CD4-positive, CD25-positive, alpha-beta regulatory T cell (primary cell): ENCODE results near the gene HBA1. TPM values are rescaled to one million over a fixed set of nuclear protein-coding genes. Genes with fewer than 3 reads are reported as not detected.
"Not testable (repeated sequence)": the region's sequence is repeated elsewhere in the genome, so short reads cannot be mapped to it uniquely, and the experiment has no call there.

Experiments
- ATAC-seq, 2 donors: fragments of 150-1000 bp; cut with Tn5 transposase; one replicate each; pipeline ENCODE4 v1.10.0; 2021; ENCODE audit warnings: low read depth in 2 of 2, moderate number of reproducible peaks in 2 of 2, moderate library complexity in 1 of 2
- DNase-seq, 3 donors: peaks; one replicate each; pipeline versions ENCODE4 v3.0.0 to v3.0.0-alpha.2; 2012 to 2022; ENCODE audit warnings: mixed read lengths in 1 of 3
- H3K27ac ChIP-seq: one replicate; pipeline ENCODE4 v1.7.0; 2013; ENCODE audit warnings: mild to moderate bottlenecking, low read length; ENCODE audit not compliant: insufficient read depth, poor library complexity, severe bottlenecking
- H3K27me3 ChIP-seq: one replicate; pipeline ENCODE4 v1.7.0; 2013; ENCODE audit warnings: low read length; ENCODE audit not compliant: control insufficient read depth, insufficient read depth
- H3K36me3 ChIP-seq: one replicate; pipeline ENCODE4 v1.7.0; 2013; ENCODE audit warnings: mild to moderate bottlenecking, low read length, moderate library complexity; ENCODE audit not compliant: control insufficient read depth, insufficient read depth
- H3K4me1 ChIP-seq: 2 replicates; pipeline ENCODE4 v1.7.0; 2013; ENCODE audit warnings: mild to moderate bottlenecking, low read length; ENCODE audit not compliant: insufficient read depth, control insufficient read depth, poor library complexity, severe bottlenecking
- H3K4me3 ChIP-seq: one replicate; pipeline ENCODE4 v1.7.0; 2013; ENCODE audit warnings: low read depth, mild to moderate bottlenecking, low read length, moderate library complexity
- H3K9me3 ChIP-seq, 2 experiments: 1 replicate in 1 of 2; 2 replicates in 1 of 2; pipeline ENCODE4 v1.7.0; 2013; ENCODE audit warnings: low read length in 2 of 2, mild to moderate bottlenecking in 1 of 2, moderate library complexity in 1 of 2; ENCODE audit not compliant: control insufficient read depth in 2 of 2
- H3K27ac Mint-ChIP-seq, 3 donors: one replicate each; pipeline ENCODE4 v1.8.0; 2020 to 2022; ENCODE audit warnings: mild to moderate bottlenecking in 3 of 3, mixed read lengths in 3 of 3, moderate library complexity in 2 of 3
- H3K27me3 Mint-ChIP-seq: one replicate; pipeline ENCODE4 v1.8.0; 2022; ENCODE audit warnings: mild to moderate bottlenecking, mixed read lengths
- H3K36me3 Mint-ChIP-seq: one replicate; pipeline ENCODE4 v1.8.0; 2020; ENCODE audit warnings: mixed read lengths
- H3K4me1 Mint-ChIP-seq, 4 donors: one replicate each; pipeline ENCODE4 v1.8.0; 2020 to 2022; ENCODE audit warnings: mixed read lengths in 4 of 4, mild to moderate bottlenecking in 1 of 4
- H3K4me3 Mint-ChIP-seq, 4 donors: one replicate each; pipeline ENCODE4 v1.8.0; 2020 to 2022; ENCODE audit warnings: mild to moderate bottlenecking in 4 of 4, mixed read lengths in 4 of 4, moderate library complexity in 3 of 4
- H3K9me3 Mint-ChIP-seq, 7 donors: one replicate each; pipeline ENCODE4 v1.8.0; 2020 to 2022; ENCODE audit warnings: mixed read lengths in 7 of 7, mild to moderate bottlenecking in 3 of 7, moderate library complexity in 2 of 7
- polyA plus RNA-seq, 4 donors: library from polyadenylated mRNA; unstranded; fragments of 300-500 nt; fragmentation: Illumina TruSeq; gene quantifications; one replicate each; pipeline ENCODE4 v1.2.3, GENCODE V29; 2021
- total RNA-seq: library from RNA; stranded (reverse); gene quantifications from one replicate; pipeline ENCODE4 v1.2.3, GENCODE V29; 2022

HBA1 gene
- total and polyA plus RNA-seq, 5 donors from 2014 or later, result 0.41 TPM; not detected in 4

DNA sequence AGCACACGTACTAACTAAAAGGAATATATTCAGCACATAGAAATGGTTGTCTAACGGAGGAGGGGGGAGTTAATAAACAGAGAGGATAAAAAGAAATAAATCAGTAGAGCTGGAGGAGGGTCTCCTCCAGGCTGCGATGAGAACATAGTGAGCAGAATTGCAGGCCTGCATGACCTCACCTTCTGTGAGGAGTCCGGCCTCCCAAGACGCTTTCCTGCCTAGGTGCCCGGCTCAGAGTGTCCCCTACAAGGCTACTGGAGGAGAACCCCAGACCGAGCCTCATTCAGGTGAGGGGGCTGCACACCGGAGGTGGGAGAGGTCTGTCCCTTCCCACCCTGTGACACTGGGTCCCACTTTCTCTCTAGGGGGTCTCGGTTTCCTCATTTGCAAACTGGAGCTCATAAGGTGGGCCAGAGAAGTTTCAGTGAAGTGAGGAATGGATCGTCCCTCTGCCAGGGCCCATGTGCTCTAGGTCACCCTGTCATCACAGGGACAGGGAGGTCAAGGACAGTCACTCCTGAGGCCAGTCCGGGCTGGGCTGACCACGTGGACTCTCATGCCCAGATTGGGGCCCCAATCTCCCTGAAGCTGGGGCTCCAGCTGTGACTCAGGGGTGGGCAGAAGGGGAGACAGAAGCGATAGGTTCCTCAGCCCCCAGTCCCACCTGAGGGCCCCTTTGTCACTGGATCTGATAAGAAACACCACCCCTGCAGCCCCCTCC lies 14.0 kb upstream of the HBA1 start:
- Mint-ChIP-seq H3K4me3 (no peak overlapping the region), H3K27me3 (peaks cover 46% of the 10 kb centered on the region), H3K4me1 (peaks cover 0 to 6% (median 0%) of the 10 kb centered on the region in 4 donors), H3K27ac (no peak overlapping the region), H3K9me3 (no peaks in the 10 kb centered on the region), H3K36me3 (peaks cover 4% of the 10 kb centered on the region)
- peaks cover 4% of the 10 kb centered on the region for H3K27me3 ChIP-seq
- H3K4me3 ChIP-seq, result no peak overlapping the region
- peaks cover 14% of the 10 kb centered on the region for H3K4me1 ChIP-seq
- DNase-seq, result no peak
- no peak for ATAC-seq
- H3K36me3 ChIP-seq, result no peaks in the 10 kb centered on the region
- H3K27ac ChIP-seq, result no peak overlapping the region
- H3K9me3 ChIP-seq, result no peaks in the 10 kb centered on the region

DNA sequence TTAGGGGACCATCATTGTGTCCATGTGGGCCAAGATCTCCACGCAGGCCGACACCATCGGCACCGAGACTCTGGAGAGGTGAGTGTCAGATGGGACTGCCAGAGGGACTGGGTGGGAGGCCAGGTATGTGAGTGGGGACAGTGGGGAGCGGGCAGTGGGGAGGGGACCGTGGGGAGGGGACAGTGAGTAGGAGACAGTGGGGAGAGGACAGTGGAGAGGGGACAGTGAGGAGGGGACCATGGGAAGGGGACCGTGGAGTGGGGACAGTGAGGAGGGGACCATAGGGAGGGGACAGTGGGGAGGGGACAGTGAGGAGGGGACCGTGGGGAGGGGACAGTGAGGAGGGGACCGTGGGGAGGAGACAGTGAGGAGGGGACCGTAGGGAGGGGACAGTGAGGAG lies 13.3 kb upstream of the HBA1 start:
- not testable (repeated sequence) for H3K27me3 ChIP-seq, H3K36me3 Mint-ChIP-seq, DNase-seq, H3K4me1 Mint-ChIP-seq, ATAC-seq, H3K9me3 ChIP-seq, H3K27ac Mint-ChIP-seq, H3K4me3 Mint-ChIP-seq, H3K27ac ChIP-seq, H3K9me3 Mint-ChIP-seq, H3K36me3 ChIP-seq, H3K4me3 ChIP-seq
- peaks cover 50% of the 10 kb centered on the region for H3K27me3 Mint-ChIP-seq
- H3K4me1 ChIP-seq, result peaks cover 14% of the 10 kb centered on the region

DNA sequence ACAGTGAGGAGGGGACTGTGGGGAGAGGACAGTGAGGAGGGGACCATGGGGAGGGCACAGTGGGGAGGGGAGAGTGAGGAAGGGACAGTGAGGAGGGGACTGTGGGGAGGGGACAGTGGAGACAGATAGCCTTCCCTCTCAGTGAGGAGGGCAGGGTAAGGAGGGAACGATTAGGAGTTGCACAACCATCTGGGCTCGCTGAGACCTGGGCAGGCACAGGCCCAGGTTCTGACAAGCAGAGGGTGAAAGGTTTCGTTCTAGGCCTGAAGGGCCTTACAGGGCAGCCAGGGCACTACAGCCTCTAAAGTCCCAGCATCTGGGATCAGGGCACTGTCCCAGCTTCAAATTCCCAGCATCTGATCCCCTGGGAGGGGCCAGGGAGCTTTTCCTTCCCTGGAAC lies 12.8 kb upstream of the HBA1 start:
- not testable (repeated sequence) for H3K9me3 Mint-ChIP-seq, H3K27ac ChIP-seq, H3K27ac Mint-ChIP-seq, H3K4me3 Mint-ChIP-seq, H3K36me3 Mint-ChIP-seq, ATAC-seq, H3K9me3 ChIP-seq, H3K4me1 Mint-ChIP-seq, H3K27me3 ChIP-seq, H3K4me3 ChIP-seq, H3K36me3 ChIP-seq, DNase-seq
- peaks cover 14% of the 10 kb centered on the region for H3K4me1 ChIP-seq
- H3K27me3 Mint-ChIP-seq, result peaks cover 52% of the 10 kb centered on the region

DNA sequence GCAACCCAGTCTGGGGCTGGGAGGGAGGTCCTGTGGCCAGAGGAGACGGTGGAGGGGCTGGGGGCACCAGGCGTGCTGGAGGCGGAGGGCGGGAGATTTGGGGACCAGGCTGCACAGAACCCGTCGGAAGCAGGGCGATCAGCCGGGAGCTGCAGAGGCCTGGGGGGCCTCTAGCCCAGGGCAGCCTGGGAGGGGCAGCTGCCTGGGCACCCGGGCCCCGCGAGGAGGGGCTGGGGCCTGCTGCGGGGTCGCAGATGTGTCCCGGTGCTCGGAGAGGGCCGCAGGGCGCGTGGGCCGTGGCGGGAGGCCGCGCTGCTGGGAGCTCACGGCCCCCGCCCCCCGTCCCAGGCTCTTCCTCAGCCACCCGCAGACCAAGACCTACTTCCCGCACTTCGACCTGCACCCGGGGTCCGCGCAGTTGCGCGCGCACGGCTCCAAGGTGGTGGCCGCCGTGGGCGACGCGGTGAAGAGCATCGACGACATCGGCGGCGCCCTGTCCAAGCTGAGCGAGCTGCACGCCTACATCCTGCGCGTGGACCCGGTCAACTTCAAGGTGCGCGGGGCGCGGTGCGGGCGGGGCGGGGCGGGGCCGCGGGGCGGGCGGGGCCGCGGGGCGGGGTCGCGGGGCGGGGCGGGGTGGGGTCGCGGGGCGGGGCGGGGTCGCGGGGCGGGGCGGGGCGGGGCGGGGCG lies 12.2 kb upstream of the HBA1 start:
- H3K27me3 ChIP-seq, DNase-seq, H3K9me3 ChIP-seq, H3K4me1 Mint-ChIP-seq, H3K36me3 ChIP-seq, H3K4me3 Mint-ChIP-seq, H3K36me3 Mint-ChIP-seq, H3K9me3 Mint-ChIP-seq, H3K4me3 ChIP-seq, H3K27ac ChIP-seq, H3K27ac Mint-ChIP-seq: not testable (repeated sequence)
- H3K27me3 Mint-ChIP-seq, result peaks cover 52% of the 10 kb centered on the region
- peak in 1 of 2 donors; percentile 38 for ATAC-seq
- peaks cover 14% of the 10 kb centered on the region for H3K4me1 ChIP-seq

DNA sequence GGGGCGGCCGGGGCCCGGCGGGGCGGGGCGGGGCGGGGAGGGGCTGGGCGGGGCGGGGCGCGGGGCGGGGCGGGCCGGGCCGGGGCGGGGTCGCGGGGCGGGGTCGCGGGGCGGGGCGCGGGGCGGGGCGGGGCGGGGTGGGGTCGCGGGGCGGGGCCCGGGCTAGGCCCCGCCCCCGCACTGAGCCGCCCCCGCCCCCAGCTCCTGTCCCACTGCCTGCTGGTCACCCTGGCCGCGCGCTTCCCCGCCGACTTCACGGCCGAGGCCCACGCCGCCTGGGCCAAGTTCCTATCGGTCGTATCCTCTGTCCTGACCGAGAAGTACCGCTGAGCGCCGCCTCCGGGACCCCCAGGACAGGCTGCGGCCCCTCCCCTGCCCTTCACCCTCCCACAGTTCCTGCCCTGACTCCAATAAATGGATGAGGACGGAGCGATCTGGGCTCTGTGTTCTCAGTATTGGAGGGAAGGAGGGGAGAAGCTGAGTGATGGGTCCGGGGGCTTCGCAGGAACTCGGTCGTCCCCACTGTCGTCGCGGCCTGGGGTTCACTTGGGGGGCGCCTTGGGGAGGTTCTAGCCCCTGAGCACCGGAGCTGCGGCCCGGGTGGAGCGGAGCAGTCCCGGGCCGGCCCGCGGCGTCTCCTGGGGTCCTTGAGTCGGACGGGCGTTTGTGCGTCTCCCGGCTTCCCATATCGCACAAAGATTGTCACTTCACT lies 11.5 kb upstream of the HBA1 start:
- H3K27me3 ChIP-seq, result peaks cover 4% of the 10 kb centered on the region
- Mint-ChIP-seq H3K27me3 (peaks cover 57% of the 10 kb centered on the region), H3K9me3 (no peaks in the 10 kb centered on the region), H3K27ac (no peak overlapping the region), H3K4me1 (peaks cover 0 to 6% (median 0%) of the 10 kb centered on the region in 4 donors), H3K36me3 (no peaks in the 10 kb centered on the region), H3K4me3 (peak overlapping the region in 2 of 4 donors; percentile 22 to 54)
- no peak overlapping the region for H3K27ac ChIP-seq
- no peak for ATAC-seq
- no peaks in the 10 kb centered on the region for H3K36me3 ChIP-seq
- H3K9me3 ChIP-seq, result no peaks in the 10 kb centered on the region
- peaks cover 14% of the 10 kb centered on the region for H3K4me1 ChIP-seq
- no peak overlapping the region for H3K4me3 ChIP-seq
- no peak for DNase-seq

DNA sequence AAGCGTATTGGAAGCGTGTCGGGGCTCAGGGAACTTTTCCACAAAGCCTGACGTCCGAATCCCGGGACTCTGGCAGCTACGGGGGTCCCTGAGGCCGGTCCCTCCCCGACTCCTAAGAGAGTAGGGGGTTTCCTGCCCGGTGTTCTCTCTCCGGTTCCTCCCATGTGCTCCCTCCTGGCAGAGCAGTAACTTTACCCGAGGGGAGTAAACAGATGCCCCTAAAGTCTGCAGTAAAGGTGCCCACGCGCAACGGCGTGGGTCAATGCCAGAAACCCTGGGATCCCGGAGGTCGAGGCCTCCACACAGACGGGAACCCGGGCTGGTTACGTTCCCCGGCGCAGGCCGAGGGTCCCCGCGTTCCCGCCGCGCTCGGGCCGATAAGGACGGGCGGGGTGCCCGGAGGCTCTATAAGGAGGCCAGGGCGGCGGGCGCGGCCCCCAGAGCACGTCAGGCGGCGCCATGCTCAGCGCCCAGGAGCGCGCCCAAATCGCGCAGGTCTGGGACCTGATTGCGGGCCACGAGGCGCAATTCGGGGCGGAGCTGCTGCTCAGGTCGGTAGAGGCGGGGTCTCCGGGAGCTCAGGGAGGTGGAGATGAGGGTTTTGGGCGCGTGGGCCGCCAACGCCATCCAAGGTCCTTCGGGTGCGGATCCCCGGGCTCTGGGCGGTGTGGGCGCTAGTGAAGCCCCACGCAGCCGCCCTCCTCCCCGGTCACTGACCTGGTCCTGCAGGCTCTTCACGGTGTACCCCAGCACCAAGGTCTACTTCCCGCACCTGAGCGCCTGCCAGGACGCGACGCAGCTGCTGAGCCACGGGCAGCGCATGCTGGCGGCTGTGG lies 10.7 kb upstream of the HBA1 start, which contains the start of gene HBM:
Gene HBM, plus strand, starts transcription at position 440 of the 836 bp plus-strand sequence. Its CDS starts 20 bp downstream, at position 460.
- Histone ChIP-seq H3K27ac (no peak within 1 kb of the TSS), H3K4me1 (peaks cover 14% of the 10 kb centered on the region), H3K4me3 (no peak within 1 kb of the TSS), H3K36me3 (no peaks in the 10 kb centered on the region), H3K9me3 (no peaks in the 10 kb centered on the region), H3K27me3 (peaks cover 5% of the 10 kb centered on the region)
- Mint-ChIP-seq H3K4me1 (peaks cover 0 to 9% (median 0%) of the 10 kb centered on the region in 4 donors), H3K27ac (no peak within 1 kb of the TSS), H3K4me3 (peak within 1 kb of the TSS in 3 of 4 donors; percentile 22 to 77 (median 51)), H3K27me3 (peaks cover 64% of the 10 kb centered on the region), H3K36me3 (no peaks in the 10 kb centered on the region), H3K9me3 (no peaks in the 10 kb centered on the region)
- ATAC-seq, result no peak
- DNase-seq, result no peak

DNA sequence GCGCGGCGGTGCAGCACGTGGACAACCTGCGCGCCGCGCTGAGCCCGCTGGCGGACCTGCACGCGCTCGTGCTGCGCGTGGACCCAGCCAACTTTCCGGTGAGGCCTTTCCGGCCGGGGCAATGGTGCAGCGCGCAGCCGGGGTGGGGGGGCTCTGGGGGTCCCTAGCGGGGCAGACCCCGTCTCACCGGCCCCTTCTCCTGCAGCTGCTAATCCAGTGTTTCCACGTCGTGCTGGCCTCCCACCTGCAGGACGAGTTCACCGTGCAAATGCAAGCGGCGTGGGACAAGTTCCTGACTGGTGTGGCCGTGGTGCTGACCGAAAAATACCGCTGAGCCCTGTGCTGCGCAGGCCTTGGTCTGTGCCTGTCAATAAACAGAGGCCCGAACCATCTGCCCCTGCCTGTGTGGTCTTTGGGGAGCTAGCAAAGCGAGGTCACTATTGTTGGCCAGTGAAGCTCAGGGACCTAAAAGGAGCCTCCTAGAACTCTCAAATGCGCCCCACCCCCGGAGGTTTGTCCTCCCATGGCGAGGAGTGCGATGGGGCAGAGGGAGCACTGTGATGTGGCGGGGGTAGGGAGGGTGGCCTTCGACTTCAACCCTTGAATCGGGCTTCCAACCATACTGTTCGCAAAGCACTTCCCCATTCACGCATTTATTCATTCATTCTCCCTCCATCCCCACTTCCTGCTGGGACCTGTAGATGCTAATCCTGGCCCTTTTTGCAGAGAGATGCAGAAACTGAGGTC lies 9.9 kb upstream of the HBA1 start:
- Histone ChIP-seq H3K4me1 (peaks cover 14% of the 10 kb centered on the region), H3K36me3 (no peaks in the 10 kb centered on the region), H3K4me3 (no peak overlapping the region), H3K27me3 (peaks cover 7% of the 10 kb centered on the region), H3K9me3 (no peaks in the 10 kb centered on the region), H3K27ac (no peak overlapping the region)
- no peak for ATAC-seq
- H3K9me3 Mint-ChIP-seq, result no peaks in the 10 kb centered on the region
- no peak overlapping the region for H3K27ac Mint-ChIP-seq
- peaks cover 0 to 9% (median 0%) of the 10 kb centered on the region in 4 donors for H3K4me1 Mint-ChIP-seq
- peak in 1 of 3 donors; percentile 16 for DNase-seq
- H3K36me3 Mint-ChIP-seq, result no peaks in the 10 kb centered on the region
- peaks cover 66% of the 10 kb centered on the region for H3K27me3 Mint-ChIP-seq
- H3K4me3 Mint-ChIP-seq, result peak overlapping the region in 1 of 4 donors; percentile 41
